ENCODE measurements around the gene AQP9.

- TF ChIP-seq CTCF (IDR thresholded peaks at IDR 0.05) (no peak), POLR2A (IDR thresholded peaks at IDR 0.05) (no peak)
Observed at GRCh38 chr15:58200739-58201138, 62.6 kb downstream of the AQP9 start.
